NCI-H1694 (cell line): ENCODE results near the gene KCNJ6.
A peak's percentile ranks its signal among the peaks of the same experiment; 100 is the strongest.
"Not testable (repeated sequence)": the region's sequence is repeated elsewhere in the genome, so short reads cannot be mapped to it uniquely, and the experiment has no call there.

Experiments used
- DNase-seq: peaks from one replicate; lab custom pipeline; 2025; lab: John Stamatoyannopoulos, UW

Gene KCNJ6

DNA sequence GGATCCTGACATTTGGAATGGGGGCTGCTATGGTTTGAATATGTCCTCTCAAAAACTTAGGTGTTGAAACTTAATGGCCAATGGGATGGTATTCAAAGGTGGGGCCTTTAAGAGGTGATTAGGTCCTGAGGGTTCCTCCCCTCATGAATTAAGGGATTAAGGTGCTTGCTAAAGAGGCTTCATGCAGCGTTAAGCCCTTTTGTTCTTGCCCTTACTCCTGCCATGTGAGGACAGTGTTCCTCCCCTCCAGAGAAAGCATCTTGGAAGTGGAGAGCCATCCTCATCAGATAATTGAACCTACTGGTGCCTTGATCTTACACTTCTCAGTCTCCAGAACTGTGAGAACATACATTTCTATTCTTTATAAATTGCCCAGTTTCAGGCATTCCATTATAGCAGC, 146.6 kb downstream of the KCNJ6 start:
- no peak for DNase-seq

- DNase-seq: peak; percentile 21
Measured at GRCh38 chr21:37767984-37768383, 148.3 kb downstream of the KCNJ6 start.

- no peak for DNase-seq
Measured at GRCh38 chr21:37766129-37766528, 150.1 kb downstream of the KCNJ6 start.

- DNase-seq: no peak
Measured at GRCh38 chr21:37765221-37765900, 150.9 kb downstream of the KCNJ6 start.

DNA sequence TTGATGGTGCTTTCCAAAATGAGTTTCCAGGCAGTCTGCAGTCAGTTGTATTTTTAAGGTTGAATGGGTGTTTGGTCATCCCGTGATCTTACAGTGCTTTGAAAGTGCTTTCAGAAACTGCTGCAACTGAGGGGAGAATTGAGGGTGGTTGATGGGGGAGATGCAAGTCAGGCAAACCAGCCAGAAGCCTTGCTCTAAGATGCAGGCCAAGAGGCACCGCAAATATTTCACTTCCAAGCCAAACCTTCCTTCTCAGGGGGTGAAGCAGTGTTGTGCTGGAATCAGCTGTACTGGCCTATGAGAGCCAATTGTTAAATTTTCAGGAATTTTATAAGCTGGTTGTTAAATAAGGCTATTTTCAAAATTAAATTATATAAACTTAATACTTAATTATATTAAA, 151.6 kb downstream of the KCNJ6 start:
- DNase-seq: no peak

DNA sequence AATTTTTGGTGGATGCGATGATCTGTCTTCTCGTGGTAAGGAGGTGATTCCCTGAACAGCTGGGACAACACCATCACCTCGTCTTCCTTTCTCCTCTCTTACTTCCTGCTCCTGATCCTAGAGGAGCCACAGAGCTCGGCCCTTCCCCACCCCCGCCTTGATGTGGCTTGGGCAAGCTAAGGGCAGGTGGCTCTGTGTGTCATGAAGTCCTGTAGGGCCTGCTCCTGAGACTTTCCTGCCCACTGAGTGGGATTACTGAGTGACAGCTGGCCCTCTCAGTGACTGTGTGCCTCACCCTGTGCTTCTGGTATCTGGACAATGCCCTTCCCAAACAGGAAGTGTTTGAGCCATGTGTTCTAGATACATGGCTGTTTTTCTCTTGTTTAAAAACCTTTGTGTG, 153.0 kb downstream of the KCNJ6 start:
- no peak for DNase-seq

DNA sequence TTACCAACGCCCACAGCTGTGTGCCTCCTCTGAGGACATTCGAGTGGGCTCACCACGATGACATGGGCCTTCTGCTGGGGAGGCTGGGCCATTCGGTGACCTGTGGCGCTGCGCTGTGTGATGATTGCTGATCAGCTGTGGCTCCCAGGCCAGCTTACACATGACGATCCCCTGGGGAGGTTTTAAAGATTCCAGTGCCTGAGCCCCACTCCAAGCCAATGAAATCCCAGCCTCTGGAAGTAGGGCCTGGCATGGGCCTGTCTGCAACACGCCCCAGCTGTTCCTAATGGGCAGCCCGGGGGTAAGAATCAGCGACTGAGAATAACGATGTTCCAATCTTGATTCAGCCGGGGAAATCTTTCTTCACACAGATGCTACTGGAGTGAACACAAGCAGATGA, 153.7 kb downstream of the KCNJ6 start:
- DNase-seq: no peak

- not testable (repeated sequence) for DNase-seq
Measured at GRCh38 chr21:37761406-37761805, 154.9 kb downstream of the KCNJ6 start.

DNA sequence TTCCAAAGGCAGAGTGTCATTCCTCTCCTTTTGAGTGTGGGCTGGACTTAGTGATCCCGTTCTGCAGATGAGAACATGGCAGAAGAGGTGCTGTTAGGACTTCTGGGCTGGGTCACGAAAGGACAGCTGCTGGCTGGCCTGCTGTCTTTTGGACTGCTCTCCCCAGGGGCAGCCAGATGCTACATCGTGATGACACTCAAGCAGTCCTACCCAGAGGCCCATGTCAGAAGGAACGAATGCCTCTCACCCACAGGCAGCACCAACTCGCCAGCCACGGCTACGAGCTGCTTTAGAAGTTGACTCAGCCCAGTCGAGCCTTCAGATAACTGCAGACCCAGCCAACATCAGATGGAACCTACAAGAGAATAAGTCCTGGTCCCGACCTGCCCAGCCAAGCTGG, 156.5 kb downstream of the KCNJ6 start:
- DNase-seq: no peak

- DNase-seq: peak; percentile 60
Measured at GRCh38 chr21:37758982-37759381, 157.3 kb downstream of the KCNJ6 start.

GRCh38 chr21:37757606-37758376, 158.5 kb downstream of the KCNJ6 start:
- no peak for DNase-seq

GRCh38 chr21:37753122-37753599, 163.1 kb downstream of the KCNJ6 start:
- DNase-seq: no peak

- no peak for DNase-seq
Measured at GRCh38 chr21:37751268-37751975, 164.8 kb downstream of the KCNJ6 start.

DNA sequence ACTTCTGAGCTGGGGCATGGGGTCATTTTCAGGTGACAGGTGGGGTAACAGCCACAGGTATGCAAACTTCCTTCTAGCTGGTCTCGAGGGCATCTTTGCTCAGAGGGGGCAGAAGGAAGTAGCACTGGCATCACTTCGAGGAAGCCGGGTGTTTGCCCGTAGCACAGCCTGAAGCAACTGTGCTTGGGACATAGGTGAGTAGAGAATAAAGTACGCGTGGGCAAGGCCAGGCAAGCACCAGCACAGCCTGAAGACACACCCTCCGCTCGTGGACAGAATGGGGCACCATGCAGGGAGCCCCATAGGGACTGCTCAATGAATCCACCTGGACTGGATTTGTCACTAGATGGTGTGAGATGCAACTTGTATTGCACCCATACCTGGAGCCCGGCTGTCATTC, 167.1 kb downstream of the KCNJ6 start:
- DNase-seq: no peak

DNA sequence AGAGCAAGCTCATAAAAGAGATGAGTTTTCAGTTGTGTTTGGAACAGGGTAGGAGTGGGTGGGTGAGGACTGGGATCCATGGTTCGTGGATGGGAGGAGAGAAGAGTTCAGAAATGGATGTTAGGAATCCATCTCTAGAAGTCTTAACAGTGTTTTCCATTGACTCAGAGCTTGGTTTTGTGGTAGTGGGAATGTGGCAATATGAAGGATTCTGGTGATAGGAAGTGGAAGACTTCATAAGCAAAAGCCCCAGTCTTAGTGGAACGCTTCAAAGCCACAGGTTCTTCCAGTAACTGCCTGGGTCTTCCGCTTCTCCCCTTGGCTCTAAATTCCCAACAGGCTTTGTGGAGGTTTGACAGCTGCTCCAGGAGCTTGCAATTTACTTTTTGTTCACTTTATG, 167.9 kb downstream of the KCNJ6 start:
- no peak for DNase-seq

- no peak for DNase-seq
Measured at GRCh38 chr21:37746849-37747248, 169.4 kb downstream of the KCNJ6 start.

- DNase-seq: no peak
Measured at GRCh38 chr21:37744551-37744950, 171.7 kb downstream of the KCNJ6 start.

DNA sequence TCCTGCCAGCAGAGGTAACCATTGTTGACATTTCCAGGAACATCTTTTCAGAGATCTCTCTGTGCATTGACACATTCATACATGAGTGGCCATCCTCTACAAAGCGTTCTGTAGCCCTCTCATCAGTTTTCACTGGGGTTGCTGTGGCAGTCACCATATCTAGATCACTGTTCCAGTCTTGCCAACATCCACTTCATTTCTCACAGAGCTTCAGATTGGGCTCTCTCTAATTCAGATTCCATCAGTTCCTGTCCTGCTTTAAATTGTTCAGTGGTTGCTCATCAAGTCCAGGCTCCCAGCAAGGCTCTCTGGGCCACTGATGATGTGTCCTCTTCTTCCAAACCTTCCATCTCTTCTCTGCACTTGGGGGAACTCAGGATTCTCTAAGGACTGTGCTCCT, 173.7 kb downstream of the KCNJ6 start:
- DNase-seq: no peak

DNA sequence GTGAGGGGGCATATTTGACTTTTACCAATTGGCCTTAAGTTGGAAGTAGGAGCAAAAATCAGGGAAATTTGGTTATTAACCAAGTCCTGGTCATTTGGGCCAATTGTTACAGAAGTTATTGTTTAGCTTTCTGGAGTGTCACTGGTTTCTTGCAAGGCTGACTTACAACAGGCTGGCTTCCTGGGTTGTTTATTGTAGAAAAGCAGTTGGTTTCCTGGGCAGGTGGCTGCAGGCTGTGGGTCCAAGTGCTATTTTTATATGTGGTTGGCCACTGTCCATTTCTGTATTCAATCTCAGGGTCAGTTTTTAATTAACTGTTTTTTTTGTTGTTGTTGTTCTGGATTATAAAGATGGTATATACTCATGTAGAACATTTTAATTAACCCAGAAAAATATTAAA, 174.1 kb downstream of the KCNJ6 start:
- DNase-seq: no peak

- DNase-seq: no peak
Measured at GRCh38 chr21:37737996-37738395, 178.3 kb downstream of the KCNJ6 start.

DNA sequence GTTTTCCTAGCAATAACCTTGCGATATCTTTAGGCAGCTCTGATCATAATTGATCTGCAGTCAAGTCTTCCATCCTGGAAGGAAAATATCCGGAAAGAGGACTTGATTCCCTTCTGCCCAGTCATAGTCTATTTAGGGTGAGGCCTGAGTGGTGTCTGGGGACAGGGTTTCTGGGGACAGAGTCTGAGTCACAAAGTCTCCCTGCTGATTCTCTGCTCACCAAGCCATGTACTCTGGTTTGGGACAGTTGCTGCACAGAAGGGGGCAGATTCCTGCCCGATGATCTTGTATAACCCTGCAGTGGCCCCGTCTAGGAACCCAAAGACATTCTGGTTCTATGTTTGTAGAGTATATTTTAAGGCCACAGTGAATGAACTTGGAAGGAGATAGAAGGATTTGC, 178.8 kb downstream of the KCNJ6 start:
- no peak for DNase-seq

- no peak for DNase-seq
Measured at GRCh38 chr21:37734846-37735245, 181.4 kb downstream of the KCNJ6 start.

GRCh38 chr21:37732927-37733326, 183.3 kb downstream of the KCNJ6 start:
- DNase-seq: no peak
